Activated CD4-positive, CD25-positive, alpha-beta regulatory T cell treated with anti-CD3 and anti-CD28 coated beads, Interleukin-2, amount 50 U/mL, for 16 hours (primary cell): ENCODE data around the gene SLC4A1AP.
"Not testable (repeated sequence)": the region's sequence is repeated elsewhere in the genome, so short reads cannot be mapped to it uniquely, and the experiment has no call there.

Experiments
- DNase-seq: peaks from one replicate; pipeline ENCODE4 v3.0.0-alpha.2; 2020; ENCODE audit warnings: low read depth, low spot score

The SLC4A1AP gene

GRCh38 chr2:27652341-27652740 lies 11.3 kb upstream of the SLC4A1AP start:
- no peak for DNase-seq

- no peak for DNase-seq
Observed at GRCh38 chr2:27652790-27653189, 10.9 kb upstream of the SLC4A1AP start.

- DNase-seq, result no peak
Observed at GRCh38 chr2:27653397-27653796, 10.3 kb upstream of the SLC4A1AP start.

- DNase-seq, result no peak
Observed at GRCh38 chr2:27655155-27655951, 8.3 kb upstream of the SLC4A1AP start.

- no peak for DNase-seq
Observed at GRCh38 chr2:27661371-27661770, 2.3 kb upstream of the SLC4A1AP start.

GRCh38 chr2:27664154-27664574 lies 475 bp downstream of the SLC4A1AP start:
- DNase-seq, result no peak

GRCh38 chr2:27664622-27665363 lies 1.1 kb downstream of the SLC4A1AP start:
- no peak for DNase-seq

GRCh38 chr2:27667446-27667845 lies 3.8 kb downstream of the SLC4A1AP start:
- DNase-seq, result no peak

GRCh38 chr2:27671235-27671634 lies 7.5 kb downstream of the SLC4A1AP start:
- no peak for DNase-seq

GRCh38 chr2:27672723-27673486 lies 9.2 kb downstream of the SLC4A1AP start:
- DNase-seq, result no peak

- no peak for DNase-seq
Observed at GRCh38 chr2:27680571-27680970, 16.9 kb downstream of the SLC4A1AP start.

- no peak for DNase-seq
Observed at GRCh38 chr2:27681841-27682240, 18.2 kb downstream of the SLC4A1AP start.

- not testable (repeated sequence) for DNase-seq
Observed at GRCh38 chr2:27682334-27682771, 18.7 kb downstream of the SLC4A1AP start.

GRCh38 chr2:27683390-27684071 lies 19.8 kb downstream of the SLC4A1AP start:
- DNase-seq, result peak; percentile 85

GRCh38 chr2:27685006-27685405 lies 21.3 kb downstream of the SLC4A1AP start:
- DNase-seq, result not testable (repeated sequence)

GRCh38 chr2:27685577-27685976 lies 21.9 kb downstream of the SLC4A1AP start:
- no peak for DNase-seq

- DNase-seq, result no peak
Observed at GRCh38 chr2:27687232-27687631, 23.5 kb downstream of the SLC4A1AP start.

GRCh38 chr2:27689424-27689823 lies 25.7 kb downstream of the SLC4A1AP start:
- no peak for DNase-seq

- DNase-seq, result no peak
Observed at GRCh38 chr2:27690052-27690451, 26.4 kb downstream of the SLC4A1AP start.

GRCh38 chr2:27697660-27698059 lies 34.0 kb downstream of the SLC4A1AP start:
- no peak for DNase-seq

- DNase-seq, result no peak
Observed at GRCh38 chr2:27701676-27702075, 38.0 kb downstream of the SLC4A1AP start.

- no peak for DNase-seq
Observed at GRCh38 chr2:27702302-27702701, 38.6 kb downstream of the SLC4A1AP start.
